Thoracic aorta (tissue), 2 donors: Measurements from ENCODE around the gene RHBG. TPM values are rescaled to one million over a fixed set of nuclear protein-coding genes. Genes with fewer than 3 reads are reported as not detected.

Experiments
- ATAC-seq: fragments of 150-250 bp; one replicate; pipeline ENCODE4 v1.8.0; 2017; ENCODE audit warnings: low read depth; ENCODE audit not compliant: insufficient number of reproducible peaks, low FRiP score
- DNase-seq: peaks from one replicate; pipeline ENCODE4 v3.0.0-alpha.2; 2020; ENCODE audit warnings: low spot score
- H3K27ac ChIP-seq, 2 donors: fragments of 200-600 bp; sonication (generic); 1 replicate in 1 of 2; 2 replicates in 1 of 2; pipeline ENCODE4 v1.5.1; 2016; ENCODE audit warnings: mild to moderate bottlenecking in 2 of 2, moderate library complexity in 2 of 2
- H3K27me3 ChIP-seq: fragments of 200-600 bp; sonication (generic); replicated peaks from 2 replicates; pipeline ENCODE4 v1.6.0; 2016; ENCODE audit warnings: mild to moderate bottlenecking; ENCODE audit not compliant: insufficient read depth
- H3K36me3 ChIP-seq: fragments of 200-600 bp; sonication (generic); one replicate; pipeline ENCODE4 v1.5.1; 2016
- H3K4me1 ChIP-seq, 2 donors: fragments of 200-600 bp; sonication (generic); 1 replicate in 1 of 2; 2 replicates in 1 of 2; pipeline versions ENCODE4 v1.5.1 to v1.6.0; 2016; ENCODE audit warnings: low read depth in 2 of 2, mild to moderate bottlenecking in 1 of 2; ENCODE audit not compliant: control insufficient read depth in 1 of 2
- H3K4me3 ChIP-seq: fragments of 200-600 bp; sonication (generic); 2 replicates; pipeline ENCODE4 v1.5.1; 2016; ENCODE audit warnings: mild to moderate bottlenecking
- H3K9me3 ChIP-seq: fragments of 200-600 bp; sonication (generic); 2 replicates; pipeline ENCODE4 v1.5.1; 2016
- total RNA-seq, 2 donors: library from RNA; depleted of rRNA; stranded (reverse); fragments of >200 nt; gene quantifications; one replicate each; pipeline versions ENCODE4 v1.1.0 to v1.2.3, GENCODE V29; 2016
- TF ChIP-seq, protein P1 (sequence below): fragments of 200-600 bp; sonication (generic); IDR thresholded peaks from one replicate; pipeline ENCODE4 v1.5.1; 2019; ENCODE audit warnings: antibody characterized with exemption

RHBG gene
- total RNA-seq, 2 donors from 2014 or later = not detected

DNA sequence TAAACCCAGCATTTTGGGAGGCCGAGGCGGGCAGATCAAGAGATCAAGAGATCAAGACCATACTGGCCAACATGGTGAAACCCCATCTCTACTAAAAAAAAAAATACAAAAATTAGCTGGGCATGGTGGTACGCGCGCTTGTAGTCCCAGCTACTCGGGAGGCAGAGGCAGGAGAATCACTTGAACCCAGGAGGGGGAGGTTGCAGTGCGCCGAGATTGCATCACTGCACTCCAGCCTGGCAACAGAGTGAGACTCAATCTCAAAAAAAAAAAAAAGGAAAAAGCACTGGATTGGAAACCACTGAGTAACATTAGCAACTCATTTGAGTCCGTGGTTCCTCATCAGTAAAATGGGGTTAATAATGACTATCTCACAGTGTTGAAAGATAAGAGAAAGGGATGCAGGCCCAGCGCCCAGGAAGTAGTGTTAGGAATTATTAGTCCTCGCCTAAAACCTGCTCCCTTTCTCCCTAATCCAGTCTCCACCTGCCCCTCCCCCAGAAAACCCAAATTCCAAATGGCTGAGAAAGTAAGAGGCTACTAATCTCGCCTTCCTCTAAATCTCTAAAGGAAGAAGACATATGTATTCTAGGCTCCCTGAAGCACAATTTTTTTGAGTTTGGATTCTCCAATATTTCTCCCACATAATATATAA is 49.5 kb downstream of the RHBG start:
- Histone ChIP-seq H3K4me1 (peaks cover 20 to 21% of the 10 kb centered on the region in 2 donors), H3K27ac (no peak overlapping the region), H3K4me3 (no peak overlapping the region), H3K9me3 (no peaks in the 10 kb centered on the region), H3K36me3 (no peaks in the 10 kb centered on the region), H3K27me3 (peaks cover 29% of the 10 kb centered on the region)
- TF ChIP-seq, protein P1, sequence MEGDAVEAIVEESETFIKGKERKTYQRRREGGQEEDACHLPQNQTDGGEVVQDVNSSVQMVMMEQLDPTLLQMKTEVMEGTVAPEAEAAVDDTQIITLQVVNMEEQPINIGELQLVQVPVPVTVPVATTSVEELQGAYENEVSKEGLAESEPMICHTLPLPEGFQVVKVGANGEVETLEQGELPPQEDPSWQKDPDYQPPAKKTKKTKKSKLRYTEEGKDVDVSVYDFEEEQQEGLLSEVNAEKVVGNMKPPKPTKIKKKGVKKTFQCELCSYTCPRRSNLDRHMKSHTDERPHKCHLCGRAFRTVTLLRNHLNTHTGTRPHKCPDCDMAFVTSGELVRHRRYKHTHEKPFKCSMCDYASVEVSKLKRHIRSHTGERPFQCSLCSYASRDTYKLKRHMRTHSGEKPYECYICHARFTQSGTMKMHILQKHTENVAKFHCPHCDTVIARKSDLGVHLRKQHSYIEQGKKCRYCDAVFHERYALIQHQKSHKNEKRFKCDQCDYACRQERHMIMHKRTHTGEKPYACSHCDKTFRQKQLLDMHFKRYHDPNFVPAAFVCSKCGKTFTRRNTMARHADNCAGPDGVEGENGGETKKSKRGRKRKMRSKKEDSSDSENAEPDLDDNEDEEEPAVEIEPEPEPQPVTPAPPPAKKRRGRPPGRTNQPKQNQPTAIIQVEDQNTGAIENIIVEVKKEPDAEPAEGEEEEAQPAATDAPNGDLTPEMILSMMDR = no peak
- DNase-seq (no peak), ATAC-seq (no peak)

DNA sequence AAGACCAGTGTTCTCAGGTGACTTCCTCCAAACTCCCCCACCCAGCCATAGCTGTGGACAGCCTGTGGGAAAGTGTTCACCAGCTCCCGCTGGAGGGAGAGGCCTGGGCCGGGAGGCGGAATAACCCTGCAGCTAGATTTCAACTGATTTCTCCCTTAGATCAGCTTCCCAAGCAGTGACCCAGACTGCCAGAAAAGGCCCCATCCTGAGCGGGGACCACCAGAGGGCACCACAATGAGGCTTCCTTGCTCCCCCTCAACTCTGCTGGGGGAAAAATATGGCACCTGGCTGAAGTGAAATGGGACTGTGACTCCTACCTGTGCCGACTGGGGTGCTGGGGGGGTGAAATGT is 50.8 kb downstream of the RHBG start:
- ATAC-seq = no peak
- peaks cover 24% of the 10 kb centered on the region for H3K27me3 ChIP-seq
- no peaks in the 10 kb centered on the region for H3K9me3 ChIP-seq
- H3K36me3 ChIP-seq = no peaks in the 10 kb centered on the region
- TF ChIP-seq, protein P1 = no peak
- peak overlapping the region; percentile 67 for H3K4me3 ChIP-seq
- peak overlapping the region in 1 of 2 donors; percentile 42 for H3K27ac ChIP-seq
- H3K4me1 ChIP-seq = peaks cover 20 to 21% of the 10 kb centered on the region in 2 donors
- no peak for DNase-seq

DNA sequence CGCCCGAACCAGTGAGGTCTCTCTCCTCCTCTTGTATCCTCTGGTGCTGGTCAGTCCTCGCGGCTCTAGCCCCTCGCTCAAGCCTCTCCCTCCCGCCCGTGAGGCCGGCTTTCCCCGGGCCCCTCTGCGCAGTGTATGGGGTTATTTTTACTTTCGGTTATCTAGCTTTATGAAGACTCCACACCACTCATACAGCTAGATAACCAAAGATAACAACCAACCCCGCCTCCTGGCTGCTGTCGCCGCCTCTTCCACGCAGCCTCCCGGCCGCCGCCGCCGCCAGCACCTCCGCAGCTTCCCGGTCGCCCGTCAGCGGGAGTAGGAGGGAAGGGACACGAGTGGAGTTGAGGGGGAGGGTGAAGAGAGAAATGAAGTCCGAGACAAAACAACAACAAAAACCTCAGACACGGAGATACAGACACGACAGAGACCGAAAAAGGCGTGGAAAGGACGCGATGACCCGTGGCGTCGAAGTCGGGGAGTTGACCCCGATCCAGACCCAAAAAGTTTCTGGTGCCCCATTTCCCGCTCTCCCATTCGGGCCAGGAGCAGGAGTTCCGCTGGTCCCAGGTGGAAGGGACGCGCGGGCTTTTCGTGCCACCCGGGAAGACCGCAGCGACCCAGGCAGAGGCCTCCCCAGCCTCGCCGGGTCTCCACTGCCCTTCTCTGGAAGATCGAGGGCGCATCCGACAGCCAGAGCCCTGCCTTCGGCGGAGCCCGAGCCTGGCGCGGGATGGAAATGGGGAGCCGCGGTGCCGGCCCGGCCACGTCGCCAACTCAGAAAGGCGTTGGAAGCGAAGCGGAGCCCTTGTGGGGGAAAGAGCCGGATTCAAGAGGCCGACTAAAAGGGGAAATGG is 51.4 kb downstream of the RHBG start:
- no peak for ATAC-seq
- TF ChIP-seq, protein P1 = no peak
- H3K27me3 ChIP-seq = peaks cover 20% of the 10 kb centered on the region
- peak overlapping the region in 1 of 2 donors; percentile 42 for H3K27ac ChIP-seq
- peaks cover 20 to 21% of the 10 kb centered on the region in 2 donors for H3K4me1 ChIP-seq
- DNase-seq = no peak
- H3K4me3 ChIP-seq = peak overlapping the region; percentile 67
- no peaks in the 10 kb centered on the region for H3K36me3 ChIP-seq
- H3K9me3 ChIP-seq = no peaks in the 10 kb centered on the region

DNA sequence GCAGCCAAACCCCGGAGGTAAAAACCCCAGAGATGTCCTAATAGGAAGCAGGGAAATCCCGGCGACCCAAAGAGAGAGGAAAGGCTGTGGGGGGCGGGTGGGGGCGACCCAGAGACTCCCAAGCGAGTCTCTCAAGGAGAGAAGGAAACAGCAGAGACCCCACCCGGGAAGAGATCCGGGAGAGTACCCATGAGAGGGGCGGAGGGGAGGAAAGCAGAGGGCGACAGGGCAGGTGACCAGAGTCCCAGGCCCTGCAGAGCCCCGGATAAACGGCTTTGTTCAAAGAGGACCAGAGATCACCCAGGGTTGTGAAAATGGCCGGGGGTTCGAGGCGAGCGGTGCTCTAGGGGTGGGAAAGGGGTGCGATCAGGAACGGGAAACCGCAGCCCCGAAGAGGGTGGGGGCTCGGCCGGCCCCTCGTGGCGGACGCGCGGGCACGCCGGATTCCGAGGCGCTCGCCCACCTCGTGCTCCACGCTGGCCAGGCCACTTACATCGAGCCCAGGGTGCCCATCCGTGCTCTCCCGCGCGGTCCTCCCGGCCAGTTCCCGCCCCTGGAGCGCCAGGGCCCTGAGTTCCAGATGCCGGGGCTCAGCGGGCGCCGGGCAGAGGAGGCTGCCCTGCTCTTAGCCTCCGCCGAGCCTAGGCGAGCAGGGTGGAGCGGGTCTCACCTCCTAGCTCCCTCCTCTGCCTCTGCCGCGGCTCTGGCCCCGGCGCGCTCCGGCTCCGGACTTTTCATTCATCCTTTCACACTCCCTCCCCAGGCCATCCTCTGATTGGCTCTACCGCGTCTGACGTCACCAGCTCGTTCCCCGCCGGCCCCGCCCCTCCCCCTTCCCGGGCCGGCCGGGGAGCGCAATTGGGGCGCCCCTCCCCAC is 52.3 kb downstream of the RHBG start:
- Histone ChIP-seq H3K4me3 (peak overlapping the region; percentile 67), H3K36me3 (no peaks in the 10 kb centered on the region), H3K9me3 (no peaks in the 10 kb centered on the region), H3K4me1 (peaks cover 20 to 21% of the 10 kb centered on the region in 2 donors), H3K27ac (peak overlapping the region in 1 of 2 donors; percentile 42), H3K27me3 (peaks cover 20% of the 10 kb centered on the region)
- ATAC-seq (peak; percentile 59), DNase-seq (peak; percentile 31)
- TF ChIP-seq, protein P1 = no peak
